CD4-positive, alpha-beta memory T cell (primary cell): ENCODE data around the gene DERL2. TPM values are rescaled to one million over a fixed set of nuclear protein-coding genes. Genes with fewer than 3 reads are reported as not detected.
A peak's percentile ranks its signal among the peaks of the same experiment; 100 is the strongest.

Source experiments
- CTCF ChIA-PET: fragments of 350-600 bp; sonication (Branson Sonifier 250); formaldehyde crosslinking; loops from one replicate; lab custom pipeline; 2021; ENCODE audit warnings: inconsistent platforms; ENCODE audit not compliant: partially characterized antibody; lab: Charles Lee
- POLR2A ChIA-PET: fragments of 350-600 bp; sonication (Branson Sonifier 250); formaldehyde crosslinking; loops from one replicate; lab custom pipeline; 2021; ENCODE audit not compliant: partially characterized antibody; lab: Charles Lee
- DNase-seq, 5 donors: peaks; one replicate each; pipeline versions ENCODE4 v3.0.0 to v3.0.0-alpha.2; 2020 to 2022; ENCODE audit warnings: mixed read lengths in 1 of 5
- H3K27ac ChIP-seq: one replicate; pipeline ENCODE4 v1.7.0; 2013; ENCODE audit warnings: low read depth, low read length
- H3K27me3 ChIP-seq: 2 replicates; pipeline ENCODE4 v1.7.0; 2013; ENCODE audit warnings: mild to moderate bottlenecking, low read length, moderate library complexity; ENCODE audit not compliant: insufficient read depth
- H3K36me3 ChIP-seq: 2 replicates; pipeline ENCODE4 v1.7.0; 2013; ENCODE audit warnings: mild to moderate bottlenecking, low read length, moderate library complexity; ENCODE audit not compliant: insufficient read depth
- H3K4me1 ChIP-seq: 2 replicates; pipeline ENCODE4 v1.7.0; 2013; ENCODE audit warnings: mild to moderate bottlenecking, low read length, moderate library complexity; ENCODE audit not compliant: insufficient read depth
- H3K4me3 ChIP-seq, 2 donors: one replicate each; pipeline ENCODE4 v1.7.0; 2013; ENCODE audit warnings: low read length in 2 of 2, mild to moderate bottlenecking in 1 of 2
- H3K9me3 ChIP-seq, 2 donors: one replicate each; pipeline ENCODE4 v1.7.0; 2013; ENCODE audit warnings: low read length in 2 of 2, control low read depth in 1 of 2; ENCODE audit not compliant: control insufficient read depth in 1 of 2
- H3K27ac Mint-ChIP-seq, 7 donors: one replicate each; pipeline ENCODE4 v1.8.0; 2020 to 2021; ENCODE audit warnings: mixed read lengths in 7 of 7, mild to moderate bottlenecking in 6 of 7, inconsistent platforms in 3 of 7, moderate library complexity in 3 of 7
- H3K27me3 Mint-ChIP-seq, 2 donors: one replicate each; pipeline ENCODE4 v1.8.0; 2020 to 2021; ENCODE audit warnings: mixed read lengths in 2 of 2
- H3K36me3 Mint-ChIP-seq, 2 donors: one replicate each; pipeline ENCODE4 v1.8.0; 2020 to 2021; ENCODE audit warnings: mixed read lengths in 2 of 2, inconsistent platforms in 1 of 2, mild to moderate bottlenecking in 1 of 2
- H3K4me1 Mint-ChIP-seq, 4 donors: one replicate each; pipeline ENCODE4 v1.8.0; 2020 to 2021; ENCODE audit warnings: mixed read lengths in 4 of 4, mild to moderate bottlenecking in 1 of 4
- H3K4me3 Mint-ChIP-seq, 8 donors: one replicate each; pipeline ENCODE4 v1.8.0; 2020 to 2021; ENCODE audit warnings: mixed read lengths in 8 of 8, mild to moderate bottlenecking in 7 of 8, moderate library complexity in 6 of 8, inconsistent platforms in 3 of 8
- H3K9me3 Mint-ChIP-seq, 8 donors: one replicate each; pipeline ENCODE4 v1.8.0; 2020 to 2021; ENCODE audit warnings: mixed read lengths in 8 of 8, mild to moderate bottlenecking in 5 of 8, inconsistent platforms in 3 of 8, moderate library complexity in 1 of 8
- intact Hi-C: fragments of 100-400 bp; cut with micrococcal nuclease; formaldehyde crosslinking; loops from one replicate; pipeline ENCODE4 v1.15.1; 2023
- polyA plus RNA-seq, 2 donors: library from polyadenylated mRNA; unstranded; fragments of 300-500 nt; fragmentation: Illumina TruSeq; gene quantifications; one replicate each; pipeline ENCODE4 v1.2.3, GENCODE V29; 2021
- total RNA-seq, 2 experiments: library from RNA; stranded (reverse); gene quantifications; one replicate each; pipeline ENCODE4 v1.2.3, GENCODE V29; 2021

Gene DERL2
- total and polyA plus RNA-seq, 4 experiments from 2014 or later = 66.2 to 95.9 (median 85.6) TPM

- Mint-ChIP-seq H3K27me3 (no peaks in the 10 kb centered on the region), H3K9me3 (peaks cover 0 to 2% (median 0%) of the 10 kb centered on the region in 8 donors), H3K36me3 (peaks cover 26 to 71% of the 10 kb centered on the region in 2 donors), H3K4me1 (peaks cover 28 to 66% (median 49%) of the 10 kb centered on the region in 4 donors), H3K4me3 (peak within 1 kb of the TSS; percentile 83 to 98 (median 94)), H3K27ac (peak within 1 kb of the TSS; percentile 86 to 99 (median 99))
- intact Hi-C loops = loop anchor here (1.0 to 5.0 kb wide), 8 partner anchors 15 to 1165 kb away; partner anchors contain the start of genes C17orf100, C1QBP, MED31 and NLRP1
- peak within 1 kb of the TSS; percentile 86 to 93 for H3K4me3 ChIP-seq
- ChIA-PET CTCF (interaction anchor here (1.1 to 1.6 kb wide), 3 partner anchors 15 to 47 kb away, joined by 4 to 5 read pairs (median 5); partner anchors contain the start of gene C1QBP), POLR2A (interaction anchor here (0.7 to 6.1 kb wide), 18 partner anchors 9 to 1850 kb away, joined by 3 to 84 read pairs (median 4); partner anchors contain the start of genes C1QBP, CTNS, DHX33 and NLRP1)
- H3K27me3 ChIP-seq = no peaks in the 10 kb centered on the region
- peaks cover 40% of the 10 kb centered on the region for H3K4me1 ChIP-seq
- peak; percentile 96 to 100 (median 98) for DNase-seq
- H3K27ac ChIP-seq = peak within 1 kb of the TSS; percentile 95
- no peaks in the 10 kb centered on the region for H3K9me3 ChIP-seq
- peaks cover 23% of the 10 kb centered on the region for H3K36me3 ChIP-seq
Measured at GRCh38 chr17:5486206-5487124, 487 bp upstream of the DERL2 start, which contains the start of gene MIS12. Gene MIS12, plus strand, starts transcription at chr17:5486566. Its CDS starts 2,297 bp downstream, at chr17:5488863.

DNA sequence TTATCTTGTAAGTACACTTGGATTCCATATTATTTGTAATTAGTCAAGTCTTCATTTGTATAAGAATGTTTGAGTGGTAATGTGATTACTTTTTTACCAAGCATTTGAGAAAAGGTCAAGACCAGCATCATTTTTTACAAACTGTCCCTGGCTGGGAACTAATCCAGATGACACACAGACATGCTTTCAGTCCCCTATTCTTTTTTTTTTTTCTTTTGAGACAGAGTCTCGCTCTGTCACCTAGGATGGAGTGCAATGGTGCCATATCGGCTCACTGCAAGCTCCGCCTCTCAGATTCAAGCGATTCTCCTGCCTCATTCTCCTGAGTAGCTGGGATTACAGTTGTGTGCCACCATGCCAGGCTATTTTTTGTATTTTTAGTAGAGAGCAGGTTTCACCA lies 4.5 kb downstream of the DERL2 start:
- Mint-ChIP-seq H3K36me3 (peaks cover 47 to 82% of the 10 kb centered on the region in 2 donors), H3K4me3 (no peak overlapping the region), H3K4me1 (peaks cover 23 to 58% (median 42%) of the 10 kb centered on the region in 4 donors), H3K27ac (peak overlapping the region in 3 of 7 donors; percentile 3 to 25 (median 15)), H3K27me3 (no peaks in the 10 kb centered on the region), H3K9me3 (peaks cover 0 to 2% (median 0%) of the 10 kb centered on the region in 8 donors)
- DNase-seq = no peak
- H3K4me1 ChIP-seq = peaks cover 30% of the 10 kb centered on the region
- H3K36me3 ChIP-seq = peaks cover 63% of the 10 kb centered on the region
- intact Hi-C loops = no loop called here
- H3K27ac ChIP-seq = no peak overlapping the region
- H3K27me3 ChIP-seq = no peaks in the 10 kb centered on the region
- POLR2A ChIA-PET = no interaction called here
- CTCF ChIA-PET = interaction anchor here (1.2 kb wide), 1 partner anchor 20 kb away, joined by 3 read pairs; no protein-coding TSS in a partner anchor
- no peaks in the 10 kb centered on the region for H3K9me3 ChIP-seq
- no peak overlapping the region for H3K4me3 ChIP-seq

DNA sequence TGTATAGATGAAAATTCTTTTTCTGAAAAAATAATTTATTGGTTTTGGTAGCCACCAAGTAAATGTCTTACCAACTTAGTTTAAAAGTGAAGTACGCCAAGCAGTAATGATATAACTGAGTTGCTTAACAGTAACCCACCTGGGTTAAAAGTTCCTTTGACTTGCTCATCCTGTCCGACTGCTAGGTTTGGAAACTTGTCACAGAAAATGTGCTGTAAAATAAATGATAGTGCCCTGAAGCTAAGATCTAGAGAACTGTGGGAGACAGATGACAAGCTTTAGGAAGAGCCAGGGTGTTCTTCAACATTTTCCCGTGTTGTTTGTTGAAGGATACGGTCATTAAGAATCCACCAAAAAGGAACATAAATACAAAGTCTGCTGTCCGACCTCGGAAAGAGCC lies 5.0 kb downstream of the DERL2 start:
- H3K4me1 Mint-ChIP-seq = peaks cover 23 to 55% (median 40%) of the 10 kb centered on the region in 4 donors
- no peak for DNase-seq
- peak overlapping the region in 1 of 7 donors; percentile 3 for H3K27ac Mint-ChIP-seq
- peaks cover 30% of the 10 kb centered on the region for H3K4me1 ChIP-seq
- peaks cover 0 to 2% (median 0%) of the 10 kb centered on the region in 8 donors for H3K9me3 Mint-ChIP-seq
- no peak overlapping the region for H3K27ac ChIP-seq
- intact Hi-C loops = no loop called here
- no peaks in the 10 kb centered on the region for H3K27me3 ChIP-seq
- no peaks in the 10 kb centered on the region for H3K9me3 ChIP-seq
- CTCF ChIA-PET = interaction anchor here (1.2 kb wide), 1 partner anchor 20 kb away, joined by 3 read pairs; no protein-coding TSS in a partner anchor
- H3K36me3 ChIP-seq = peaks cover 63% of the 10 kb centered on the region
- no peaks in the 10 kb centered on the region for H3K27me3 Mint-ChIP-seq
- peaks cover 47 to 82% of the 10 kb centered on the region in 2 donors for H3K36me3 Mint-ChIP-seq
- no peak overlapping the region for H3K4me3 ChIP-seq
- POLR2A ChIA-PET = interaction anchor here (1.2 kb wide), 1 partner anchor 10 kb away, joined by 3 read pairs; no protein-coding TSS in a partner anchor
- H3K4me3 Mint-ChIP-seq = no peak overlapping the region

DNA sequence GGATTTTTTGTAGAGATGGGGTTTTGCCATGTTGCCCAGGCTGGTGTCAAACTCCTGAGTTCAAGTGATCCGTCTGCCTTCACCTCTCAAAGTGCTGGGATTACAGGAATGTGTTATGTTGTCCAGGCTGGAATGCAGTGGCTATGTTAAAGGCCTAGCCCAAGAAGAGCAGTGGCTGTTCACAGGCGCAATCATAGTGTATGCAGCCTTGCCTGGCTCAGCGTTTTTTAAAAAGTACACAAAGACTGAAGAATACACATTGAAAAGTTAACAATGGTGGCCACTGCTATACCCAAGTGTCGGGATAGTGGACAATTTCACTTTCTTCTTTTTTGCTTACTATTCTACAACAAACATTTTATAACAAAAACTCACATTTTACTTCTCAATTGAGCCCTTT lies 7.0 kb downstream of the DERL2 start:
- H3K27ac ChIP-seq = no peak overlapping the region
- no peak for DNase-seq
- peaks cover 57 to 86% of the 10 kb centered on the region in 2 donors for H3K36me3 Mint-ChIP-seq
- no peaks in the 10 kb centered on the region for H3K9me3 ChIP-seq
- intact Hi-C loops = no loop called here
- H3K27me3 Mint-ChIP-seq = no peaks in the 10 kb centered on the region
- no peak overlapping the region for H3K4me3 ChIP-seq
- peaks cover 71% of the 10 kb centered on the region for H3K36me3 ChIP-seq
- H3K27ac Mint-ChIP-seq = no peak overlapping the region
- ChIA-PET POLR2A (no interaction called here), CTCF (interaction anchor here (1.4 kb wide), 1 partner anchor 40 kb away, joined by 3 read pairs; the partner anchor contains the start of gene C1QBP)
- H3K4me1 ChIP-seq = peaks cover 14% of the 10 kb centered on the region
- peaks cover 18 to 35% (median 28%) of the 10 kb centered on the region in 4 donors for H3K4me1 Mint-ChIP-seq
- H3K4me3 Mint-ChIP-seq = no peak overlapping the region
- H3K9me3 Mint-ChIP-seq = peaks cover 0 to 2% (median 0%) of the 10 kb centered on the region in 8 donors
- H3K27me3 ChIP-seq = no peaks in the 10 kb centered on the region

- POLR2A ChIA-PET = interaction anchor here (0.9 kb wide), 1 partner anchor 12 kb away, joined by 3 read pairs; the partner anchor contains the start of gene DERL2
- no peaks in the 10 kb centered on the region for H3K27me3 Mint-ChIP-seq
- H3K4me3 ChIP-seq = no peak overlapping the region
- H3K4me1 ChIP-seq = peaks cover 7% of the 10 kb centered on the region
- CTCF ChIA-PET = no interaction called here
- peaks cover 9 to 23% (median 17%) of the 10 kb centered on the region in 4 donors for H3K4me1 Mint-ChIP-seq
- no peak overlapping the region for H3K27ac ChIP-seq
- H3K9me3 ChIP-seq = no peaks in the 10 kb centered on the region
- no peaks in the 10 kb centered on the region for H3K27me3 ChIP-seq
- no peaks in the 10 kb centered on the region for H3K9me3 Mint-ChIP-seq
- H3K36me3 ChIP-seq = peaks cover 33% of the 10 kb centered on the region
- H3K4me3 Mint-ChIP-seq = no peak overlapping the region
- peaks cover 40 to 63% of the 10 kb centered on the region in 2 donors for H3K36me3 Mint-ChIP-seq
- H3K27ac Mint-ChIP-seq = no peak overlapping the region
- intact Hi-C loops = no loop called here
- no peak for DNase-seq
Measured at GRCh38 chr17:5473906-5474305, 12.1 kb downstream of the DERL2 start.

DNA sequence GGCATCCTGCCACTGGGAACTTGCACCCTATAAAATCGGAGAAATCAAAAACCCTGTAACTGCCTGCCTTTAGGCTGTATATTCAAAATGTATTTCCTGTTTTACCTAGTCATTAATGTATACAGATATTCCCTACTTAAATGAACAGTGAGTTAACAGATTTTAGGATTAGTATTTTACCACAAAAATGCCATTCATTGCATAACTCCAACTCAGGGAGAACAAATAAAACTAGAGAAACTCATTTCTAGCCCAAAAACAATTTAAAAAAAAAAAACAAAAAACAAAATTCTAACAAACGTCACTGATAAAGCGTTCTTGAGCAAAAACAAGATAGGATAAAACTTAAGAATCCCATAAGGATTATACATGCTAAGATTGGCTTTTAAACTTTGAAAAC lies 13.5 kb downstream of the DERL2 start:
- Mint-ChIP-seq H3K27me3 (no peaks in the 10 kb centered on the region), H3K9me3 (no peaks in the 10 kb centered on the region), H3K4me3 (no peak overlapping the region), H3K4me1 (peaks cover 14 to 30% (median 22%) of the 10 kb centered on the region in 4 donors), H3K36me3 (peaks cover 32 to 58% of the 10 kb centered on the region in 2 donors), H3K27ac (peak overlapping the region in 2 of 7 donors; percentile 25 to 49)
- Histone ChIP-seq H3K4me3 (no peak overlapping the region), H3K27ac (no peak overlapping the region), H3K4me1 (peaks cover 5% of the 10 kb centered on the region), H3K9me3 (no peaks in the 10 kb centered on the region), H3K27me3 (no peaks in the 10 kb centered on the region), H3K36me3 (peaks cover 20% of the 10 kb centered on the region)
- DNase-seq = no peak
- ChIA-PET POLR2A (no interaction called here), CTCF (no interaction called here)
- intact Hi-C loops = no loop called here
